ENCODE measurements around the gene ZBTB18.

DNA sequence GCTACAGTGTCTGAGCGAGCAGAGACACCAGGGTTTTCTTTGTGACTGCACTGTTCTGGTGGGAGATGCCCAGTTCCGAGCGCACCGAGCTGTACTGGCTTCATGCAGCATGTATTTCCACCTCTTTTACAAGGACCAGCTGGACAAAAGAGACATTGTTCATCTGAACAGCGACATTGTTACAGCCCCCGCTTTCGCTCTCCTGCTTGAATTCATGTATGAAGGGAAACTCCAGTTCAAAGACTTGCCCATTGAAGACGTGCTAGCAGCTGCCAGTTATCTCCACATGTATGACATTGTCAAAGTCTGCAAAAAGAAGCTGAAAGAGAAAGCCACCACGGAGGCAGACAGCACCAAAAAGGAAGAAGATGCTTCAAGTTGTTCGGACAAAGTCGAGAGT is 2.7 kb downstream of the ZBTB18 start:
- TF ChIP-seq EZH2 (IDR thresholded peaks at IDR 0.05; ENCODE audit: borderline replicate concordance, low read depth, low read length, poor library complexity, severe bottlenecking): no peak
- TF ChIP-seq, protein P1, sequence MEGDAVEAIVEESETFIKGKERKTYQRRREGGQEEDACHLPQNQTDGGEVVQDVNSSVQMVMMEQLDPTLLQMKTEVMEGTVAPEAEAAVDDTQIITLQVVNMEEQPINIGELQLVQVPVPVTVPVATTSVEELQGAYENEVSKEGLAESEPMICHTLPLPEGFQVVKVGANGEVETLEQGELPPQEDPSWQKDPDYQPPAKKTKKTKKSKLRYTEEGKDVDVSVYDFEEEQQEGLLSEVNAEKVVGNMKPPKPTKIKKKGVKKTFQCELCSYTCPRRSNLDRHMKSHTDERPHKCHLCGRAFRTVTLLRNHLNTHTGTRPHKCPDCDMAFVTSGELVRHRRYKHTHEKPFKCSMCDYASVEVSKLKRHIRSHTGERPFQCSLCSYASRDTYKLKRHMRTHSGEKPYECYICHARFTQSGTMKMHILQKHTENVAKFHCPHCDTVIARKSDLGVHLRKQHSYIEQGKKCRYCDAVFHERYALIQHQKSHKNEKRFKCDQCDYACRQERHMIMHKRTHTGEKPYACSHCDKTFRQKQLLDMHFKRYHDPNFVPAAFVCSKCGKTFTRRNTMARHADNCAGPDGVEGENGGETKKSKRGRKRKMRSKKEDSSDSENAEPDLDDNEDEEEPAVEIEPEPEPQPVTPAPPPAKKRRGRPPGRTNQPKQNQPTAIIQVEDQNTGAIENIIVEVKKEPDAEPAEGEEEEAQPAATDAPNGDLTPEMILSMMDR (conservative IDR thresholded peaks at IDR 0.05; ENCODE audit: low read depth, low read length): no peak
